NCI-H128 (cell line): ENCODE data around the gene DRD1.
"Not testable (repeated sequence)": the region's sequence is repeated elsewhere in the genome, so short reads cannot be mapped to it uniquely, and the experiment has no call there.

Experiments used
- DNase-seq: peaks from one replicate; lab custom pipeline; 2025; ENCODE audit not compliant: unreplicated experiment; lab: John Stamatoyannopoulos, UW

The DRD1 gene

DNA sequence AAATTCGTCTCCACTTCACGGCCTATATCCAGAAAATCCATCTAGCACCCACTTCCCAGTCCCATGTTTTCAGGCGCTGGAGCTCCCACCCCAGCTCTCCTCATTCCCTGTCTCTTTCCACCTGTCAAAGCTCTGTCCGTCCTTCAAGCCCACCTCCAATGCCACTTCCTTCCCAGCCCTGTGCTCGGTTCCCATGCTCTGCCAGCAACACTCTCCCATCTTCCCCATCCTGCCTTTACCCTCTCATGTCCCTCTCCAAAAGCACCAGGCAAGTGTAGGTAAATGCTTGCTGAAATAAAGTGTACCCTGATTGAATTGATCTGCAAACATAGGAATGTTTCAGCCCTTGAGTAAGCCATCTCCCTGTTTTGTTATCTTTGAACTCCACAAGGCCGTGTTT, 9.2 kb downstream of the DRD1 start:
- no peak for DNase-seq

DNA sequence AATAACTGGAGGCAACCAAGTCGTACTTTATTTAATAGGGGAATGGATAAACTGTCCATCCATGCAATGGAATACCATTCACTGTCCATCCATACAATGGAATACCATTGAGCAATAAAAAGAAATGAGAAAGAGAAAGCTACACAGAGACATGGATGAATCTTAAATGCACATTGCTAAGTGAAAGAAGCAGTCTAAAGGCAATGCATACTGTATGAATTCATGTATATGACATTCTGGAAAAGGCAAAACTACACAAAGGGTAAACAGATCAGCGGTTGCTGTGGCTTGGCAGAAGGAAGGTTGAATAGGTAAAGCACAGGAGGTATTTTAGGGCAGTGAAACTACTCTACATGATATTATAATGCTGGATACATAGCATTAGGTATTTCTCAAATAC, 16.2 kb downstream of the DRD1 start:
- DNase-seq = no peak

DNA sequence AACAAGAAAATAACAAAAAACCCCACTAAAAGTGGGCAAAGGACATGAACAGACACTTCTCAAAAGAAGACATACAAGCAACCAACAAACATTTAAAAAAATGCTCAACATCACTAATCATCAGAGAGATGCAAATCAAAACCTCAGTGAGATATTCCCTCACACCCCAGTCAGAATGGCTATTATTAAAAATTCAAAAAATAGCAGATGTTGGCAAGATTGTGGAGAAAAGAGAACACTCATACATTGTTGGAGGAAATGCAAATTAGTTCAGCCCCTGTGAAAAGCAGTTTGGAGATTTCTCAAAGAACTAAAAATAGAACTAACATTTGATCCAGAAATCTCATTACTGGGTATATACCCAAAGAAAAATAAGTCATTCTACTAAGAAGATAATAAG, 19.4 kb downstream of the DRD1 start:
- DNase-seq = not testable (repeated sequence)

DNA sequence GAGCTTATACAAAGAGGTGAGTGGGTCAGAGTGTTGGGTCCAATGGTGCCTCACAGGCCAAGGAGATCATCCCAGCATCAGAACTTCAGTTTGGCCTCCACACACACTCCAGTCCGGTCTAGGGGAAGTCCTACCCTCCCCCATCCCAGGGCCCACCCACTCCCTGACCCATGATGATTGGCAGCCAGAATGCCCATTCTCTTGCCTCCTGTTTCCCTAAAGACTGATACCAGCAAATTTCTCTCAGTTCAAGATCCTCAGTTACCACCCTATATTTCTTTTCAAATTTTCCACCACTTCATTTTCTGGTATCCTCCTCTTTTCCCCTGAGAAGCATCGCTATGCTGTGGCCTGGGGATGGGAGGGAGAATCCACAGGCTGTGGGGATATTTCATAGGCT, 21.9 kb downstream of the DRD1 start:
- DNase-seq = no peak

DNA sequence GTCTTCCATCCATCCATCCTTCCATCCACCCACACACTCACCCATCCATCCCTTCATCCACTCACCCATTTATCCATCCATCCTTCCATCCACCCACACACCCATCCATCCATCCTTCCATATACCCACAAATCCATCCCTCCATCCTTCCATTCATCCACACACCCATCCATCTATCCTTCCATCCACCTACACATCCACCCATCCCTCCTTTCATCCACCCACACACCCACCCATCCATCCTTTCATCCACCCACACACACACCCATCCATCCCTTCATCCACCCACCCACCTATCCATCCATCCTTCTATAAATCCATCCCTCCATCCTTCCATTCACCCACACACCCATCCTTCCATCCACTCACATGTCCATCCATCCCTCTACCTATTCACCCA, 23.6 kb downstream of the DRD1 start:
- DNase-seq = no peak

DNA sequence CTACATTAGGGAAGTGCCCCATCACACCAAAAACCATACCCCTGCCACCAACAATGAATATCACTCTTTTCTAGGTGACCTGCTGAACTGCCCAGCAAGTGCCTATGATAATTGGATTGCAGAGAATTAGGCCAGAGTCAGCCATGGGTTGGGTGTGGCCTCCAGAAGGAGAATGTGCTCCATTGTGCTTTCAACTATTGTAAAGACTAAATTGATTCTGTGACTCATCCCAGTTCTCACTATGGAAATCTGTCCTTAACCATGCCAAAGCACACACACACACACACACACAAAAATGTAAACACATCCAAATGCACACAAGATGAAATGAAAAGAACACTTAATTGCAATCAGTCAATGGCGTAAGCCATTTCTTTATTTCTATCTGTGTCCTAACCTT, 25.7 kb downstream of the DRD1 start:
- DNase-seq = no peak

DNA sequence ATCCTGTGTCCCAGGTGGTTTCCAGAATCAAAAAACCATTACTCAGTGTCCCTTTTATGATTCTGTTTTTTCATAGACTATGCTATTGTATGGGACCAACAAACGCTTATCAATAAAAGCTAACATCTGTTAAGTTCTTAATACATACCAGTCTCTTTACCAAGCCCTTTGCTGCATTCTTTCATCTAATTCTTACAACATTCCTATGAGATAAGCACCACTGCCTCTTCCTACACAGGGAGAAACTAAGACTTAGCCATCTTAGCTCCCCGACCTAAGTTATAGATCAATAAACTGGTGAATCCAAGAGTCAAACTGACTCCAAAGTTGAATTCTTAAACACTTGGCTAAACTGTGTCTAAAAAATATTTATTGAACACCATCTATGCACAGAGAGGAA, 26.6 kb downstream of the DRD1 start:
- DNase-seq = no peak

DNA sequence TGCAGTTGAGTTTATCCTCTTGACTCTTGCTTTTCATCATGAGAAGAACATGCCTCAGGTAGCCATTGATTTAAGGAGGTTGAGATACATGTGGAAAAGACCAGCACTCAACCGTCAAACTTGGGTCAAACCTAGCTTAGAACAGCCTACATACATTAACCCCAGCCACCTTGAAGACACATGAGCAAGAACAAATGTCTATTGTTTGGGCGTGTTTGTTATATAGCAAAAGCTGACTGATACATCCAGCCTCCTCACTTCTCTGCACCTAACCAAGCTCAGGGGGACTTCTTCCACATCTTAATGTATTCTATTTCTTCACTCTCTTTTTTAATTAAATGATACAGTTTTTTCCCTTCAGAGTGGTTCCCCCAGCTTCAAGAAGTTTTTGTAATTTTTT, 28.7 kb downstream of the DRD1 start:
- no peak for DNase-seq

DNA sequence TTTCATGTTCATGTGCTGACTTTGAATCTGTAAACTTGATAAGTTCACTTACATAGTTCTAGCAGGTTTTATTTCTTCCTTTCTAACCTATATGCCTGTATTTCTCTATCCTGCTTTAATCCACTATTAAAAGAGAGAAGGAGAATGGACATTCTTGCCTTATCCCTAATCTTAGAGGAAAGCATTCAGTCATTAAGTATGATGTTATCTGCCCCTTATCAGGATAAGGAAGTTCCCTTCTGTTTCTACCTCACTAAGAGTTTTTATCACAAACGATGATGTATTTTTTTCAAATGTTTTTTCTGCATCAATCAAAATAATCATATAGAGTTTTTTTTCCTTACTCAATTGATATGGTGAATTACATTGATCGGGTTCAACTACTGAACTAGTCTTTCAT, 33.1 kb downstream of the DRD1 start:
- no peak for DNase-seq

DNA sequence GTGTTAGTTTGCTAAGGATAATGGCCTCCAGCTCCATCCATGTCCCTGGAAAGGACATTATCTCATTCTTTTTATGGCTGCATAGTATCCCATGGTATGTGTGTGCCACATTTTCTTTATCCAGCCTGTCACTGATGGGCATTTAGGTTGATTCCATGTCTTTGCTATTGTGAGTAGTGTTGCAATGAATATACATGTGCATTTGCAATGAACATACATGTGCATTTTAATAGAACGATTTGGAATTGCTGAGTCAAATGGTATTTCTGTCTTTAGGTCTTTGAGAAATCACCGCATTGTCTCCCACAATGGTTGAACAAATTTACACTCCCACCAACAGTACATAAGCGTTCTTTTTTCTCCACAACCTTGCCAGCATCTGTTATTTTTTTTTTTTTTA, 37.7 kb downstream of the DRD1 start:
- DNase-seq = no peak

DNA sequence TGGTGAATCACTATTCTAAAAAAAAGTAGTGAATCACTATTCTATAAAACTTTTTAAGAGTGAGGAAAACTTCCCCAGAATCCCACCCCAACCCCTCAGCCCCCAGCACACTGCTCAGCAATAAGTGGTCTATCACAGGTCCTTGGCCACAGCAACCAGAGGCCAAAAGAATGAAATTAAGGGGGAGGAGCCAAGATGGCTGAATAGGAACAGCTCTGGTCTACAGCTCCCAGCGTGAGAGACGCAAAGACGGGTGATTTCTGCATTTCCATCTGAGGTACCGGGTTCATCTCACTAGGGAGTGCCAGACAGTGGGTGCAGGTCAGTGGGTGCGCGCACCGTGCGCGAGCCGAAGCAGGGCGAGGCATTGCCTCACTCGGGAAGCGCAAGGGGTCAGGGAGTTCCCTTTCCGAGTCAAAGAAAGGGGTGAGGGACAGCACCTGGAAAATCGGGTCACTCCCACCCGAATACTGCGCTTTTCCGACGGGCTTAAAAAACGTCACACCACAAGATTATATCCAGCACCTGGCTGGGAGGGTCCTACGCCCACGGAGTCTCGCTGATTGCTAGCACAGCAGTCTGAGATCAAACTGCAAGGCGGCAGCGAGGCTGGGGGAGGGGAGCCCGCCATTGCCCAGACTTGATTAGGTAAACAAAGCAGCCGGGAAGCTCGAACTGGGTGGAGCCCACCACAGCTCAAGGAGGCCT, 46.2 kb downstream of the DRD1 start:
- DNase-seq = not testable (repeated sequence)

DNA sequence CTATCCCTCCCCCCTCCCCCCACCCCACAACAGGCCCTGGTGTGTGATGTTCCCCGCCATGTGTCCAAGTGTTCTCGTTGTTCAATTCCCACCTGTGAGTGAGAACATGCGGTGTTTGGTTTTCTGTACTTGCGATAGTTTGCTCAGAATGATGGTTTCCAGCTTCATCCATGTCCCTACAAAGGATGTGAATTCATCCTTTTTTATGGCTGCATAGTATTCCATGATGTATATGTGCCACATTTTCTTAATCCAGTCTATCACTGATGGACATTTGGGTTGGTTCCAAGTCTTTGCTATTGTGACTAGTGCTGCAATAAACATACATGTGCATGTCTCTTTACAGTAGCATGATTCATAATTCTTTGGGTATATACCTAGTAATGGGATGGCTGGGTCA, 48.6 kb downstream of the DRD1 start:
- DNase-seq = not testable (repeated sequence)

DNA sequence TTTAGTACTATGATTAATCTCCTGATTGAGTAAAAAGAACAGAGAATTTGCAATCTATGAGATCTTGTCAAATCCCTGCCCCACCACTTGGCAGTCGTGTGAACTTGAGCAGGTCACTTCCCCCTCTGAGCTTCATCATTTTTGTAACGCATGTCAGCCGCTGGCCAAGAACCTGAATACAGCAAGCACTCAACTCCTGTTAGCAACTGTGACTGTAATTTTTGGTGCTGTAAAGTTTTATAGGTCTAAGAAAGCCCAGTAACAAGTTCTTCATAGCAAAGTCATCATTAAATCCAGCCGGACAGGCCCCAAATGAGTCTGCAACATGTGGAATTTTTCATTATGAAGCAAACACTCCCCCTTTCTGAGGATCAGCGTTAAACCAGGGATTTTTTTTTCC, 49.4 kb downstream of the DRD1 start:
- no peak for DNase-seq

DNA sequence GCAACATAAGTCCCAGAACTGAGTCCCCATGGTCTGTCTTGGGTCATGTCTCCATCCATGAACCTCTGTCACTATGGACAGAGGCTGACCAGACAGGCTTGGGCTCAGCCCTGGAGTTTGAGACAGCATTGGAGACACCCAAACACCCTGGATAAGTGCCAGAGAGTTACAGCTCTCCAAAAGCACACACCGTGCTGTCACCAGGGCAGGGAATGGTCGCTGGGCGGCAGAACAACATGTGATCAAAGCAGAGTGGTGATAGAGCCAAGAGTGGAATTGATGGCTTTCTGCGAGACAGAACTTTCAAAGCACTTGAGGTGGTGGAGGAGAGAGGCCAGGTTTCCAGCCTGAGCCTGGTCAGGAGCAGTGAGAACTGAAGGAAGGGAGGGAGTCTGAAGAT, 50.1 kb downstream of the DRD1 start:
- no peak for DNase-seq

DNA sequence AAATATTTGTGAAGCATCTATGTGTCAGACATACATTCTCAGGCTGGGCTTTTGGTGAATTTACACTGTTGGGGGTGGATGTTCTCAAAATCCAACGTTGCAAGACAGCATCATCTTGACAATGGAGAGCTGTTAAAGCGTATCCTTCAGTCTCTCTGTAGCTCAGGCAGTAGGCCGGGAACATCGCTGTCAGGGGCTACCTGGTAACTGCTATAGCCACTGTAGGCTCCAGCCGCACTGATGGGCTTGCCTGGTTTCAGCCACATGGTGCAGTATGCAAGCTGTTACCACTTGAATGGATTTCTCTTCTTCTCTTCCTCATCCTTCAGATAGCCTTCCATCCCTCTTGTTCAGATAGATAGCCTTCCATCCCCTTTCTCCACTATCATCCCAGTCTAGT, 51.7 kb downstream of the DRD1 start:
- DNase-seq = no peak

DNA sequence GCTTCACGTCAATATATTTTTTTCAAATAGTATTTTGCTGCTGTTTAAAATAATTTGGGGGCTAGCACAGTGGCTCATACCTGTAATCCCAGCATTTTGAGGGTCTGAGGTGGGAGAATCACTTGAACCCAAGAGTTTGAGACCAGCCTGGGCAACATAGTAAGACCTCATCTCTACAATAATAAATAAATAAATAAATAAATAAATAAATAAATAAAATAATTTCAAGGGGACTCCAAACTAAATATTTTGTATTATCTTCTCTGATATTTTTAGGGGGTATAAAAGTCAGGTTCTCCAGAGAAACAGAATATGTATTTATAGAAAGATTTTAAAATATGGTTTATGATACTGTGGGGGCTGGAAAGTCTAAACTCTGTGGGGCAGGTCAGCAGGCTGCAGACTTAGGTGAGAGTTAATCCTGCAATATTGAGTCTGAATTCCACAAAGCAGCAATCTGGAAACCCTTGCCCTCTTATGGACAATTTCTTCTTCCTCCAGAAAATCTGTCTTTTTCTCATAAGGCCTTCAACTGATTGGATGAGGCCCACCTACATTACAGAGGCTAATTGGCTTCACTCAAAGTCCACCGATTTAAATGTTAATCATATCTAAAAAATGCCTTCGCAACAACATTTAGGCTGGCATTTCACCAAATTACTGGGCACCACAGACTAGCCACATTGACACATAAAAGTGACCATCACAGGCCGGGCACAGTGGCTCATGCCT, 53.5 kb downstream of the DRD1 start:
- no peak for DNase-seq
